NCI-H345 treated with DMSO at 0.1 percent for 48 hours (cell line): Measurements from ENCODE around the gene PREX1.
"Not testable (repeated sequence)": the region's sequence is repeated elsewhere in the genome, so short reads cannot be mapped to it uniquely, and the experiment has no call there.

Experiments used
- DNase-seq: peaks from one replicate; lab custom pipeline; 2025; ENCODE audit not compliant: unreplicated experiment; lab: John Stamatoyannopoulos, UW

PREX1 gene

DNA sequence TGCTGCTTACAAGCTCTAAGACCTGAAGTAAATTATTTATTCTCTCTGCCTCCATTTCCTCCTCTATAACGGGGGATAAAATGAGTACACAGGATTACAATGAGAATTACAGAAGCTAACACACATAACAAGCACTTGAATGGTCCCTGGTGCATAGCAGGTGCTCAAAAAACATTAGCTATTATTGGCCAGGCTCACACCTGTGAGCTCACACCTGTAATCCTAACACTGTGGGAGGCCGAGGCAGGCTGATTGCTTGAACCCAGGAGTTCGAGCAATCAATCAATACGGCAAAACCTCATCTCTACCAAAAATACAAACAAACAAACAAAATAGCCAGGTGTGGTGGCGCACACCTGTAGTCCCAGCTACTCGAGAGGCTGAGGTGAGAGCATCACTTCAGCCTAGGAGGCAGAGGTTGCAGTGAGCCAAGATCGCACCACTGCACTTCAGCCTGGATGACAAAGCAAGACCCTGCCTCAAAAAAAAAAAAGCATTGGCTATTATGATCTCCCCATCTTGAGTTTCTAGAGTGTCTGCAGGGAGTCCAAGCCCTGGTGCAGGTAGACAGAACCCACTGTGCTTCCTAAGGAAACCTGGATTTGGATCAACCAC, 68.1 kb downstream of the PREX1 start:
- DNase-seq, result peak; percentile 97

GRCh38 chr20:48758206-48758820, 69.5 kb downstream of the PREX1 start:
- peak; percentile 49 for DNase-seq

- not testable (repeated sequence) for DNase-seq
Measured at GRCh38 chr20:48756774-48757173, 71.0 kb downstream of the PREX1 start.

GRCh38 chr20:48754292-48754691, 73.5 kb downstream of the PREX1 start:
- peak; percentile 49 for DNase-seq

- DNase-seq, result no peak
Measured at GRCh38 chr20:48752963-48753362, 74.8 kb downstream of the PREX1 start.

DNA sequence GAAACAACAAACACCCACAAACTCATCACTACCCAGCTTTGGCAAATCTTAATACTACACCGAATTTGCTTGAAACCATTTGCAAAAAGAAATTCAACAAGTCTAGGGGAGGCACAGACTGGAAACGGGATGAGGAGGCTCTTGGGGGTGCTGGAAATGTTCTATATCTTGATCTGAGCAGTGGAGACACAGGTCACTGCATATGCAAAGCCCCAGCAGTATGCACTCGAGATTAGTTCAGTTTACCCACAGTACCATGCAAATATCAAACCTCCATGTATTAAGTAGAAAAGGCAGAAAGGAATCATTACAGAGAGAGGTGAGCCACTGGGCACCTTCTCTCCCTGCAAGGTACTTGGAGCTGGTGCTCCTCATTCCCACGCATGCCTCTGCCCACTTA, 75.9 kb downstream of the PREX1 start:
- no peak for DNase-seq

GRCh38 chr20:48750941-48751635, 76.7 kb downstream of the PREX1 start:
- peak; percentile 58 for DNase-seq

DNA sequence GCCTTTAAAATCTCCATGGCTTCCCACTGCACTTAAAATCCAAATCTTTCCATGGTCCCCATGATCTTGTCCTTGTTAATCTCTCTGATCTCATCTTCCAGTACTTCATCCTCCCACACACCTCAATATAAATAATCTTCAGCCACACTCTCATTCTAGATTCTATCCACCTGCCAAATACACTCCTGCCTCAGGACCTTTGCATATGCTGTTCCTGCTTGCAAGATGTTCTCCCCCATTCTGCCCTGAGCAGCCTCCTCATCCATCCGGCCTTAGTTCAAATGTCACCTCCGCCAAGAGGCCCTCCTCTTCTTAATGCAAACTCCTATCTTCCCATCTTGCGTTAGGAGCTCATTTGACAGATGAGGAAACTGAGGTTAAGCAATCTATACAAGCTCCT, 77.4 kb downstream of the PREX1 start:
- DNase-seq, result no peak

DNA sequence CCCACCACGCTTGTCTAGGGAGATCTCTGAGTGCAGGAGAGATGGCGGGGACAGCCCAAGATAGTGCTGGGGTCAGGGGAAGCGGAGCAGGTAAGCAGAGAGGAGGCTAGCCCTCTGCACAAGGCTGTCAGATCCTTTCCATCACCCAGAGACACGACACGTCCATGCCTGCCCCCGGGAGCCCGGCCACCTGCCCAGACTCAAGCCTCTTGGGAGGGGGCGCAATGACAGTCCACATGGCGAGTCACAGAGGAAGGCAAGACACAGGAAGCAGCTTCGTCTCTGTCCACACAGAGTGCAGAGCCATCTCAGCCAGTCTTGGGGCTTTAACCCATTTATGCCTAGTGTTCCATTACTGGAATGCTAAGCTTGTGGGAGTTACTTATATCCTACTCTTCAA, 78.4 kb downstream of the PREX1 start:
- no peak for DNase-seq

DNA sequence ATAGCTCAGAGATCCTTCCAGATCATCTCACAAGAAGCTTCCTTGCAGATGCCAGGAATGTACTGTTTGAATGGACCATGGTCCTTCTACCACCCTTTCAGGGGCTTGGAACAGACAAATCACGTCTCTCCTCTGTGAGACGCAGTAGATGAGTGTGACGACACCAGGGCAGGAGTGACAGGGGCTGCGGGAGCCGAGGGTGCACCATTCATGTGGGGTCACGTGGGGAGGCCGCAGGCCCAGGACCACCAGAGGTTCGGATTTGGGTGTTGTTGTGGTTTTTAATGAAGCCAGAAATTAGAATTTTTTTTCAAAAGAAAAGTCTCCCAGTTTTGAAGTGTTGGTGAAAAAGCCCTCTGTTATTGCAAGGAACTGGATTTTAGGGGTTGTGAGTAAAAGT, 79.2 kb downstream of the PREX1 start:
- no peak for DNase-seq

DNA sequence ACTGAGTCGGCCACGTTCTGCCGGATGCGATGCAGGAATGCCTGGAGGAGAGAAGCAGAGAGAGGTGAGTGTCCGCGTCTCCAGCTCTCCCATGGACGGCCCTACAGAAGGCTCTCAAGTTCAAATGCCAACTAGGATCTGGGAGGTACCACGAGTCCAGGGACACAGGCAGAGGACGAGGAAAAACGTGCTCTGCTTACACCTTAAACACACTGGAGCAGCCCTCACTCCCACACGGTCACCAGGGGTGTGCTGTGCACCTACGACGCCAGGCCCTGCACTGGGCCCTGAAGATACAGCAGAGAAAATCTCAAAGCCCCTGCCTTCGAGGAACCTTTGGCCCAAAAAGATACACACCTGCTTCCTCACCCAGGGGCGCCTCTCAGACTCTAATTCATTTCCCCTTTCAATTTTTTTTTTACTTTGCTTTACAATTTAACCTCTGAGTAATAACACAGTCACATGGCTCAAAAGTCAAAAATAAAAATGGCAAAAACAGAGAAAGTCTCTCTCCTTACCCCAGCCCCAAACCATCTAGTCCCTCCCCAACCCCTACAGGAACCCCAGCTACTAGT, 79.9 kb downstream of the PREX1 start:
- DNase-seq, result no peak

GRCh38 chr20:48745330-48745729, 82.5 kb downstream of the PREX1 start:
- DNase-seq, result no peak

- no peak for DNase-seq
Measured at GRCh38 chr20:48744515-48744914, 83.3 kb downstream of the PREX1 start.

- DNase-seq, result no peak
Measured at GRCh38 chr20:48743807-48744206, 84.0 kb downstream of the PREX1 start.

DNA sequence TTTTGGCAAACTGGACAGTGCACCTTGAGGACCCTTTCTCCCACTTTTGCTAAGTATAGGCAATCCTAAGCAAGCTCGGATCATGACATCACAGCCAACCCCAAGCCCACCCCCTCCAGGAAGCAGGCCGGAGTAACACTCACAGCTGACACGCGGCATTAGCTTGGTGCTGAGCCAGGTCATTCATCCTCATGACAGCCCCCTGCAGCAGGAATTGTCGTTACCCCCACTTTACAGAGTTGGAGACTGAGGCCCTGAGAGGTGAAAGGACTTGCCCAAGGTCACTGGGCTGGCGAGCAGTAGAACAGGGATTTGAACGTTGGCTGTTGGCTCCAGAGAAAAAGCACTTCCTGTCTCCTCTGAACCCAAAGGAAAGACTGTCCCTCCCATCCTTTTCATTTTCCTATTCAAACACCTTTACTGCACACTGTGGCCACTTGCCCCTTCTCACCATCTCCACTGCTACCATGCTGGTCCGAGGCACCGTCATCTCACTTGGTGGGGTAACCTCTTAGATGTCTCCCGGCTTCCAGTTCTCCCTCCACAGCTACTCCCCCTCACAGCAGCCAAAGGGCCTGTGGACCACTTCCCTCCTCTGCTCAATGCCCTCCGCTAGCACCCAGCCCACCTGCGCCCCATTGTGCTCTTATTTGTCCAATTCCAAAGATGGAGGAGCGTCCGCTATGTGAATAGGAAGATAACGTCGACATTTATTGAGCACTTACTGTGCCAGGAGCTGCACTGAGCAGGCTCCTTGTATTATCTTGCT, 84.7 kb downstream of the PREX1 start:
- DNase-seq, result no peak

- DNase-seq, result no peak
Measured at GRCh38 chr20:48742233-48742632, 85.6 kb downstream of the PREX1 start.

- DNase-seq, result no peak
Measured at GRCh38 chr20:48741669-48742068, 86.1 kb downstream of the PREX1 start.

- no peak for DNase-seq
Measured at GRCh38 chr20:48740712-48741111, 87.1 kb downstream of the PREX1 start.

- peak; percentile 7 for DNase-seq
Measured at GRCh38 chr20:48740292-48740649, 87.5 kb downstream of the PREX1 start.

GRCh38 chr20:48739395-48740291, 88.2 kb downstream of the PREX1 start:
- no peak for DNase-seq
